ENCODE data around the gene ZSCAN2.
A peak's percentile ranks its signal among the peaks of the same experiment; 100 is the strongest.

The ZSCAN2 gene

DNA sequence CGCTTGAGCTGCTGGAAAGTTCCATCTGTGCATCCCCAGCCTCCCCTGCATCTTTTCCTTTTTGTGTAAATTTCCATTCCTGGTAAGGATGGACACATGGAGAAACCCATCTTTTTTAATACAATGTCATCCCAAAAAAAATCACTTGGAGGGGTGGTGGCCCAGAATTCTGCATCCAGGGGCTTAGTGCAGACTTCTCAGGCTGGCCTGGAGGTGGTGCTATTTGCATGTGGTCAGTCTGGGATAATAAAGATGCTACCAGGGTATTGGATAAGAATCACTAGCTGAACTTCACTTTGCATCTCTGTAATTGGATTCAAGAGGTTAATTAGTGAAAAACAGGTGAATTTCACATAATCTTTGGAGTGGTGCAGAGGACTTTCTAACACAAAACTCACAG is 1.8 kb upstream of the ZSCAN2 start:
- no peak for DNase-seq (ENCODE audit: low spot score)

DNA sequence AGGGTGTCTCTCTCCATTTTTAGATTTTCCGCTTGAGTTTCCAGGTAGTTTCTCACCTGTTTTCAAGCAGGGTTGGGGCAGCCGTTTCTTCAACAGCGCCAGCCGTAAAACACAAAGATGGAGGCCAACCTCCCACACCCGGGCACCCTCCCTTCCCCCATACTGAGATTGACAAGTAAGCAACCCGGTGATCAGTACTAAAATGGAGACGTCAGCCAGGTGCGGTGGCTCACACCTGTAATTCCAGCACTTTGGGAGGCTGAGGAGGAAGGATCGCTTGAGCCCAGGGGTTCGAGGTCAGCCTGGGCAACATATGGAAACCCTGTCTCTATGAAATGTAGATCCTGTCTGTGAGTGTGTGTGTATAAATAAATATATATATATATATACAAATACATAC is 903 bp upstream of the ZSCAN2 start:
- DNase-seq (ENCODE audit: low spot score), result no peak

- DNase-seq (ENCODE audit: low spot score), result no peak
Measured at GRCh38 chr15:84600331-84600686, 500 bp upstream of the ZSCAN2 start.

DNA sequence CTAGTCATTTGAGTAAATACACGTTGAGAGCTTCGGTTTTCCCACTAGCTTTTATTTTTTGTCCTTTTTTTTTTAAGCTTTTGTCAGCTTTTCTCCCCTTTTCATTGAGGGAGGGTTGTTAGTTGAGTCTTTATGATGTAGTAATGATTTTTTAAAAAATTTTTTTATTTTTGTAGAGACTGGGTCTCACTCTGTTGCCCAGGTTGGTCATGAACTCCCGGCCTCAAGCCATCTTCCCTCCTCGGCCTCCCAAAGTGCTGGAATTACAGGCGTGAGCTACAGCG is 688 bp downstream of the ZSCAN2 start:
- no peak for DNase-seq (ENCODE audit: low spot score)

DNA sequence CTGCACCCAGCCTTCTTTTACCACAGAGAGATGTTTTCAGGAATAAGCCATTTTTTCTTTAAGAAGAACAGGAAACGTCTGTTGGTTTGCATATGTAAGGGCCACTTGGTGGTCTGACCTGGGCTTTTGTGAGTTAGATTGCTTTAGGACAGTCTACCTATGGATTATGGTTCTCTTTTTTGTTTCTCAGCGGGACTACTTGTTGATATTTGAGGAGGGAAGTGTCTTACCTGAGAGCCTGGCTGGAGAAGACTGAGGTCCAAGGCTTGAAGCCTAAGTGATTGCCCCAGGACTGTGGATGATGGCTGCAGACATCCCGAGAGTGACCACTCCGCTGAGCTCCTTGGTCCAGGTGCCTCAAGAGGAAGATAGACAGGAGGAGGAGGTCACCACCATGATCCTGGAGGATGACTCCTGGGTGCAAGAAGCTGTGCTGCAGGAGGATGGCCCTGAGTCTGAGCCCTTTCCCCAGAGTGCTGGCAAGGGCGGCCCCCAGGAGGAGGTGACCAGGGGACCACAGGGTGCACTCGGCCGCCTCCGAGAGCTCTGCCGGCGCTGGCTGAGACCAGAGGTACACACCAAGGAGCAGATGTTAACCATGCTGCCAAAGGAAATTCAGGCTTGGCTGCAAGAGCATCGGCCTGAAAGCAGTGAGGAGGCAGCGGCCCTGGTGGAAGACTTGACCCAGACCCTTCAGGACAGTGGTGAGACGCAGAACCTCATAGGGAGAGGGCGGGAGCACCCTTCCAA is 3.0 kb downstream of the ZSCAN2 start:
- no peak for DNase-seq (ENCODE audit: low spot score)

- no peak for DNase-seq (ENCODE audit: low spot score)
Measured at GRCh38 chr15:84604826-84605553, 4.2 kb downstream of the ZSCAN2 start.

DNA sequence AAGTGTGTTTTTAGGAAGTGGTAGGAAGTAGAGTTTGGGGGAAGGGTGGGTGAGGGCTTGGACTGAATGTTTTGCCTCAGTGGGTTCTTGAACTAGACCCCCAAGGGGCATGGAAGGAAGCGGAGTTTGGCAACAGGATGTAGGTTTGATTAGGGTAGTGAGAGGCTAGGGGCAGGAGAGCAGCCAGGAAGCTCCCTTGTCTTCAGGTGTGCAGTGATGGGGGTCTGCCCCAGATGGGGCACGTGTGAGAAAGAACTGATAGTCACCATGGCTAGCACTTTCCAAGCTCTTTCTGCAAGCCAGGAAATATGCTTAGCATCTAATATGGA is 4.7 kb downstream of the ZSCAN2 start:
- DNase-seq (ENCODE audit: low spot score), result no peak

DNA sequence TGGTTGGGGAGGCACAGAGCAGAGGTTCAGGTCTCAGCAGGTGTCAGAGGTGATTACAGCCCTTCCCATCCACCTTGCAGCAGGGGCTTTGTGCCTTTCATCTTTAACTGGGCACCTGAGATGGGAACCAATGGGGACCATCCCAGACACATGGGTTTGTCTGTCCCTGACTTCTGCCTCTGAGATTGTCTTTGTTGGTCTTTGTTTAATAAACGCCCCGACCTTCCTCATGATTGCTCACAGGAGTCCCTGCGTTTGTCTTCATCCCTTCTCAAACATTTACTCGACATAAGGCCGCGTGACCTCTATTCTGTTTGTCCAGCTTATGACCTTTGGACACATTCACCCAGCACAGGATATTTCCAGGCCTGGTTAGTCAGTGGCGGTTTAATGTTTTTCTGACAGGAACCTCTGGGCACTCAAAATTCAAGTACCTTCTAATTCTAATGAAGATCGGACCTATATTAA is 5.9 kb downstream of the ZSCAN2 start:
- no peak for DNase-seq (ENCODE audit: low spot score)

DNA sequence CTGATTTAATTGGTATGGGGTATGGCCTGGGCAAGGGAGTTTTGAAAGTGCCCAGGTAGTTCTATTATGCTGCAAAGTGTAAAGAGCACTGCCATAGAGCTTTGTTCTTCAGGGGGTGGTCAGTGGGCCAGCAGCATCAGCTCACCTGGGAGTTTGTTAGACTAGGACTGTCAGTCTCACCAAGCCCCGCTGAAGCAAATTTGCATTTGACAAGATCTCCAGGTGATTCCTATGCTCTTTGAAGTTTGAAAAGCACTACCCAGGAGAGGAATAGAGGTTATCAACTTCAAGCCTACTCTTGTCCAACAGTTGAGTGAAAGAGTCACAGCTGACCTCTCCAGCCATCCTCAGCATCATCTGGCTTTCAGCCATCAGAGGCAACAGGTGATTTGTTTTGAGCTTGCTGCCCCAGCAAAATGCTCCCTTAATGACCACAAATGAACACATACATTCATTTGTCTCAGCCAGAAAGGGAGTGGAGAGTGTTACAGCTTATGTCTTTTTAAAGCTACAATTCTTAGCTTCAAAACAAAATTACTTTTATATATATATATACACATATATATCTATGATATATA is 8.0 kb downstream of the ZSCAN2 start:
- DNase-seq (ENCODE audit: low spot score), result no peak

DNA sequence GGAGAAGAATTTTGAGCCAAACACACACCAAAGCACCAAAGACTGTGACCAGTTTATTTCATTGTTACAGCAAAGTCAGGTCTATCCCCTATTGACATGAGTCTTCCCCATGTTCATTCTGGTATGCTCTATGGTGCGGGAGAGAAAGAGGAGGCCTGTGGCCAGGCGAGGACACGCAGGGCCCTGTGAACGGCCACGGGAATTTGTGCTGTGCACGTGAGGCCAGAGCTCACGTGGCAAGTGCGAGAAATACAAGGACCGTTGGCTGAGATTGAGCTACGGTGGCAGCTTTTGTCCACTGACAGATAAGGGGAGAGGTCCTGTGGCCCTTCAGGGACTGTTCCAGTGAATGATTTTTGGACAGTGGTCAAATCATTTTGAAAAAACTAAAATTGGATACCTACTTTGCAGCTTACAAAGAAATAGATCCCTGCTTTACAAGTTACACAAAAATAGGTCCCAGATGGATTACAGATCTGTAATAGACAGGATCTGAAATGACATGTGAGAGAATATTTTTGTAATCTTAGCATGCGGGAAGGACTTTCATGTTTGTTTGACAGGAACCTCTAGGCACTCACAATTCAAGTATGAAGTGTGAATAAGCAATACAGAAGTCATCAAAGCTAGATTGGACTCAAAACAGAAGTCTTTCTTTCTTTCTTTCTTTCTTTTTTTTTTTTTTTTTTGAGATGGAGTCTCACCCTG is 9.2 kb downstream of the ZSCAN2 start:
- no peak for DNase-seq (ENCODE audit: low spot score)

DNA sequence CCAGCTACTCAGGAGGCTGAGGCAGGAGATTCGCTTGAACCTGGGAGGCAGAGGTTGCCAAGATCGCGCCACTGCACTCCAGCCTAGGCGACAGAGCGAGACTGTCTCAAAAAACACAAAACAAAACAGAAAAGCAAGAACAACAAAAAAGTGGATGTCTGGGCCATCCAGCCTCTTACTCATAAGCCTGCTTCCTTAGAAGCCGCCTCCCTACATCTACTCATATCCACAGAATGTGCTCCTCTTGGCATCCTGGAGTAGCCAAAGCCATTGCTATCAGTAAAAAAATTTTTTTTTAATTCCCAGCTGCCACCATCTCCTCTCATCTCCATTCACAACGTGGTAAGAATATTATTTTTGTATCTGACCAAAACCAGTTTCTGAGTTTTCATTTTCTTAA is 10.8 kb downstream of the ZSCAN2 start:
- no peak for DNase-seq (ENCODE audit: low spot score)

DNA sequence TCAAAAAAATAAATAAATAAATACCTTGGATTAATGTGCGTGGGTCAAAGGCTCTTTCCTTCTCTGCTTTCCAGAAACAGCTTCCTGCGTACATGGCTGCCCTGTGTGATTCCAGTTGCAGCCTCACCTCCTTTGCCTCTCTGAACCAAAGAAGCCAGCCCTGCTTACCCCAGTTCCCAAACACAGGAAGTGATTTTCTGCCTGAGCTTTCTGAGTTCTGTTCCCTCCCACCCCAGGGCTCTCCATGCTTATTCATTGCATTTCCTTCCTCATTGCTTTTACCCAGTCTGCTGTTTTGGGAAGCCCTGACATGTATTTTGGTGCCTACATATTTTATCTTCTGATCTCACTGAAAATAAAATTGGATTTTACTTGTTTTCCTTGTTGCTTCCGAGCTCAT is 15.4 kb downstream of the ZSCAN2 start:
- no peak for DNase-seq (ENCODE audit: low spot score)

DNA sequence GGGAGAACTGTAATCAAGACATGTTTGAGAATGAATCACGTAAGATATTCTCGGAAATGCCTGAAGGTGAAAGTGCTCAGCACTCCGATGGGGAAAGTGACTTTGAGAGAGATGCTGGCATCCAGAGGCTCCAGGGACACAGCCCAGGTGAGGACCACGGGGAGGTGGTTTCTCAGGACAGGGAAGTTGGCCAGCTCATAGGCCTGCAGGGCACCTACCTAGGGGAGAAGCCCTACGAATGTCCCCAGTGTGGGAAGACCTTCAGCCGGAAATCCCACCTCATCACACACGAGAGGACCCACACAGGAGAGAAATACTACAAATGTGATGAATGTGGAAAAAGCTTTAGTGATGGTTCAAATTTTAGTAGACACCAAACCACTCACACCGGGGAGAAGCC is 19.8 kb downstream of the ZSCAN2 start:
- DNase-seq (ENCODE audit: low spot score), result no peak

DNA sequence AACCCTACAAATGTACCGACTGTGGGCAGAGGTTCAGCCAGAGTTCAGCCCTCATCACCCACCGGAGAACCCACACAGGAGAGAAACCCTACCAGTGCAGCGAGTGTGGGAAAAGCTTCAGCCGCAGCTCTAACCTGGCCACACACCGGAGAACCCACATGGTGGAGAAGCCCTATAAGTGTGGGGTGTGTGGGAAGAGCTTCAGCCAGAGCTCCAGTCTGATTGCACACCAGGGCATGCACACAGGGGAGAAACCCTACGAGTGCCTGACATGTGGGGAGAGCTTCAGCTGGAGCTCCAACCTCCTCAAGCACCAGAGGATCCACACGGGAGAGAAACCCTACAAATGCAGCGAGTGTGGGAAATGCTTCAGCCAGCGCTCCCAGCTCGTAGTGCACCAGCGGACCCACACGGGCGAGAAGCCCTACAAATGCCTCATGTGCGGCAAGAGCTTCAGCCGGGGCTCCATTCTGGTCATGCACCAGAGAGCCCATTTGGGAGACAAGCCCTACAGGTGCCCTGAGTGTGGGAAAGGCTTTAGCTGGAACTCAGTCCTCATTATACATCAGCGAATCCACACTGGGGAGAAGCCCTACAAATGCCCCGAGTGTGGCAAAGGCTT is 20.7 kb downstream of the ZSCAN2 start:
- no peak for DNase-seq (ENCODE audit: low spot score)

- DNase-seq (ENCODE audit: low spot score), result no peak
Measured at GRCh38 chr15:84624359-84624758, 23.6 kb downstream of the ZSCAN2 start.

DNA sequence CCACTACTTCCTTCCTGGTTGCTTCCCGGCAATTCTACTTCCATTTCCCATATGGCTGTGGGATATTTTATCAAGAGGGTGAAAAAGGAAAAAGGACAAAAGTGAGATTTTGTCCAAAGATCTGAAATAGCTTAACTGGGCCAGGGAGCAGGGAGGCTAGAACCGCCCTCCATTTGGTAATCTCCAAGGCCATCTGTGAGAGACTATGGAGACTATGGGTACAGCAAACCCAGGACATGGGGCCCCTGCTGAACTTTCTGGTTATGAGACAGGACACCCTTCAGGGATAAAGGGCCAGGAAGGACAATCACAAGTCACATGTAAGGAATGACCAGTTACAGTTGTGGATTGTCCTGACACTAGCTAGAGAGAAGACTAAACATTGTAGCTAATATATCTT is 24.3 kb downstream of the ZSCAN2 start:
- no peak for DNase-seq (ENCODE audit: low spot score)

DNA sequence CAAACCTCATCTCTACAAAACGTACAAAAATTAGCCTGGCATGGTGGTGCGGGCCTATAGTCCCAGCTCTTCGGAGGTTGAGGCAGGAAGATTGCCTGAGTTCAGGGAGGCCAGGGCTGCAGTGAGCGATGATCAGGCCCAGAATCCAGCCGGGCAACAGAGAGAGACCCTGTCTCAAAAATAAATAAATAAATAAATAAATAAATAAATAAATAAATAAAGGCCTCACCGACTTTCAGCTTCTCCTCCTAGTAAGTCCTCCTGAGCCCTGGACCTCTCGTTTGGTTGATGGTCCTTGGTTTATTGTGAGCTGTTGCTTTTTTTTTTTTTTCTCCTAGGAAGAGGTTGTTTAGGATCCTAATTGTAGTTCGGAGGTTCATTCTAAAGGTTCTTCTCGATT is 28.2 kb downstream of the ZSCAN2 start:
- no peak for DNase-seq (ENCODE audit: low spot score)

GRCh38 chr15:84631706-84632272 is 31.0 kb downstream of the ZSCAN2 start:
- DNase-seq (ENCODE audit: low spot score), result no peak

- DNase-seq (ENCODE audit: low spot score), result peak; percentile 76
Measured at GRCh38 chr15:84633311-84634227, 32.8 kb downstream of the ZSCAN2 start.

- DNase-seq (ENCODE audit: low spot score), result no peak
Measured at GRCh38 chr15:84634228-84634837, 33.5 kb downstream of the ZSCAN2 start.

DNA sequence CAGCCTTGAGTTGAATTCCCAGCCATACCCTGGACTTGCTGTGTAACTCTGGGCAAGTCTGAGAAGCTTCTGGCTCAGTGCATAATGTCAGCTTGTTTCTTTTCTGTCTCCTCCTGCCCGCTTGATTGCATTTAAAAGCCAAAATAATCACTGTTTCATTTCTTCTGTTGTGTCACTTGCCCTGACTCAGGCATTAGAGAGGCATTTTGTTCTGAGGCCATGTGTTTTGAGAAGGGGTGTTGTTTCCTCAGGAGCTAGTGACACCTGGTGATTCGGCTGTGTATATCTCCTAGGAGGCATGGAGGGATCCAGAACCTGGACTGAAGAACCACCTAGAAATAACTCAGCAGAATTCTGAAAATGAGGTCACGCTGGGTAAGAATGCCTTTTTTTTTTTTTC is 37.3 kb downstream of the ZSCAN2 start:
- no peak for DNase-seq (ENCODE audit: low spot score)

Measured in ecto neural progenitor cell (in vitro differentiated cells).